ENCODE data around the gene ITPR2.
A peak's percentile ranks its signal among the peaks of the same experiment; 100 is the strongest.

Gene ITPR2

GRCh38 chr12:26861690-26862089 lies 28.7 kb upstream of the ITPR2 start:
- no peak for TF ChIP-seq CTCF (IDR thresholded peaks at IDR 0.05; ENCODE audit: low read depth, low read length)
- H3K4me3 ChIP-seq (ENCODE audit: low read depth, low read length), result no peak overlapping the region

- no peak overlapping the region for H3K4me3 ChIP-seq (ENCODE audit: low read depth, low read length)
- no peak for TF ChIP-seq CTCF (IDR thresholded peaks at IDR 0.05; ENCODE audit: low read depth, low read length)
Measured at GRCh38 chr12:26857465-26858176, 24.6 kb upstream of the ITPR2 start.

GRCh38 chr12:26855337-26855736 lies 22.3 kb upstream of the ITPR2 start:
- H3K4me3 ChIP-seq (ENCODE audit: low read depth, low read length), result no peak overlapping the region
- no peak for TF ChIP-seq CTCF (IDR thresholded peaks at IDR 0.05; ENCODE audit: low read depth, low read length)

GRCh38 chr12:26854031-26854390 lies 21.0 kb upstream of the ITPR2 start:
- TF ChIP-seq CTCF (IDR thresholded peaks at IDR 0.05; ENCODE audit: low read depth, low read length), result no peak

GRCh38 chr12:26853303-26854030 lies 20.5 kb upstream of the ITPR2 start:
- H3K4me3 ChIP-seq (ENCODE audit: low read depth, low read length), result no peak overlapping the region
- TF ChIP-seq CTCF (IDR thresholded peaks at IDR 0.05; ENCODE audit: low read depth, low read length), result peak; percentile 92

More at GRCh38 chr12:26854031-26854390, 21.0 kb upstream of the ITPR2 start:
- no peak overlapping the region for H3K4me3 ChIP-seq (ENCODE audit: low read depth, low read length)

GRCh38 chr12:26851031-26851809 lies 18.2 kb upstream of the ITPR2 start:
- no peak for TF ChIP-seq CTCF (IDR thresholded peaks at IDR 0.05; ENCODE audit: low read depth, low read length)
- no peak overlapping the region for H3K4me3 ChIP-seq (ENCODE audit: low read depth, low read length)
